Skeletal muscle satellite cell (primary cell): ENCODE data around the gene ANKRD34C.
"Not testable (repeated sequence)": the region's sequence is repeated elsewhere in the genome, so short reads cannot be mapped to it uniquely, and the experiment has no call there.

Source experiments
- H3K27me3 ChIP-seq: 2 replicates; pipeline ENCODE4 v1.7.0; 2013; ENCODE audit warnings: low read length; ENCODE audit not compliant: control insufficient read depth, insufficient read depth
- H3K36me3 ChIP-seq: 2 replicates; pipeline ENCODE4 v1.7.0; 2013; ENCODE audit warnings: mild to moderate bottlenecking, control low read depth, low read length; ENCODE audit not compliant: insufficient read depth
- H3K4me1 ChIP-seq: 2 replicates; pipeline ENCODE4 v1.7.0; 2013; ENCODE audit warnings: low read length; ENCODE audit not compliant: control insufficient read depth, insufficient read depth
- H3K4me2 ChIP-seq: 2 replicates; pipeline ENCODE4 v1.7.0; 2013; ENCODE audit warnings: mild to moderate bottlenecking, low read length
- H3K4me3 ChIP-seq: 2 replicates; pipeline ENCODE4 v1.7.0; 2013; ENCODE audit warnings: low read length
- H3K9ac ChIP-seq: 2 replicates; pipeline ENCODE4 v1.7.0; 2013; ENCODE audit warnings: mild to moderate bottlenecking, low read depth, low read length, moderate library complexity
- H3K9me3 ChIP-seq: replicated peaks from 2 replicates; pipeline ENCODE4 v1.7.0; 2013; ENCODE audit warnings: mild to moderate bottlenecking, control low read depth, low read length

ANKRD34C gene

DNA sequence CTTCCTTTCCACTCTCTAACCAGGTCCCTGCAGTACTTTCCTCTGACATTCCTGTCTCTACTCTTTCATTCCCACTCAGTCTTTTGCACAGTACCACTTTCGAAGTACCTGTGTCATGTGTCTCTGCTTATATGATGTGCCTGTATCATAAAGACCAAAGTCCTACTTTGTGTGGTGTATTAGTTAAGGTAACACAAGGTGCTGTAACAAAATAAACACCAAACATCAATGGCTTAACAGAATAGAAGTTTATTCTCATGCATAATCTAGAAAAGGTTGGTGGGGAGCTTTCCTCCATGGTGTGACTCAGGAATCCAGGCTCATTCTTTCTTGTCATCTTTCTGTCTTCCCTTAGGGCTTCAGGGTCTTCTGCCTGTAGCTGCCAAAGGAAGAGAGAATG lies 31.7 kb downstream of the ANKRD34C start:
- Histone ChIP-seq H3K4me1 (peaks cover 11% of the 10 kb centered on the region), H3K27me3 (peaks cover 5% of the 10 kb centered on the region), H3K36me3 (peaks cover 56% of the 10 kb centered on the region), H3K9ac (no peak overlapping the region), H3K4me2 (no peak overlapping the region), H3K9me3 (no peaks in the 10 kb centered on the region), H3K4me3 (no peak overlapping the region)

DNA sequence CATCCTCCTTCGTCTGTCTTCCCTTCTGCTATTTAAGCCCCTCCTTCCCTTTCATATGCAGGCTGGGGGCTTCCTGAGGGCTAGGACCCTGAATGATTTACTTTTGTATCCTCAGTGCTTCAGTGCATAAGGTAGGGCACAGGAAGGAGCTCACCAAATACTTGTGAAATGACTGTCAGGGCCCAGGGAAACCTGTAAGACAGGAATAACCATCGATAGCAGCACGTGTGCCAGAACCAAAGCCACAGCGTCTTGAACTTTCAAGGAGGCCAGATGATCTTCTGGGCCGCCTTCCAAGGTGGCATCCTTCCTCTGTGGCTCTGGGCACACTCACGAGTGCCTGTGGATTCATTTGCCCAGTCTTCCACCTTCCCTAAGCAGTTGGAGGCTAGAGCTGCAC lies 32.3 kb downstream of the ANKRD34C start:
- Histone ChIP-seq H3K4me3 (no peak overlapping the region), H3K9ac (no peak overlapping the region), H3K27me3 (peaks cover 2% of the 10 kb centered on the region), H3K36me3 (peaks cover 60% of the 10 kb centered on the region), H3K4me1 (peaks cover 11% of the 10 kb centered on the region), H3K4me2 (no peak overlapping the region), H3K9me3 (no peaks in the 10 kb centered on the region)

DNA sequence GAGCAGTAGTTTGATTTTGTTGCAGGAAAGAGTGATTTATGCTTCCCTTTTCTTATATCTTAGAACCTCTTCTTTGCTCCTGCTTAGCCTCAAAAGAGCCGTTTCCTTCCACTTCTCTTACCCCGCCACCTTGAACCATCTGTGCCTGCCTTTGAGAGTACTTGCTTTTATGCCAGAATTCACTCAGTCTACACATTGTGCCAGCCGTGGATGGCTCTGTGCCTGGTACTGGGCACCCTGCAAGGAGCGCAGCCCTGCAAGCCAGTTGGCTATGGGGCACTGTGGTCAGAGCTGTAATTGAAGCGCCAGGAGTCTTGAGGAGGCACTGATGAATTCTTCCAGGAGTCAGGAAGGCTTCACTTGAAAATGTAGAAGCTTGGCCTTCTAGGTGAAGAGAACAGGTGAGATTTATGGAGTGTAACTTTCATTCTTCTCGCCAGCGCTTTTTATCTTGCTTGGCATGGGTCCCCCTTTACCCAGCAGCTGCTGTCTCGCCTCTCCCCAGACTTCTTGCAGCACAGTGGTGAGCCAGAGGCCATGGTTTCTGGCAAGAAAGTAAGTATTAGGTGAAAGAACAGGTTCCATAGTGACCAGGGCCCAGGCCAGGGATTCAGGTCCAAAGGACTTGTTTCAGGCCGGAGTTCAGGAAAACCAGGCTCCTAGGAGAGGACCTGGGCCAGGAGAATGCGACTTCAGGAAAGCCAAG lies 33.3 kb downstream of the ANKRD34C start:
- no peak overlapping the region for H3K9ac ChIP-seq
- peaks cover 11% of the 10 kb centered on the region for H3K4me1 ChIP-seq
- no peaks in the 10 kb centered on the region for H3K27me3 ChIP-seq
- H3K36me3 ChIP-seq: peaks cover 65% of the 10 kb centered on the region
- no peak overlapping the region for H3K4me2 ChIP-seq
- H3K9me3 ChIP-seq: no peaks in the 10 kb centered on the region
- no peak overlapping the region for H3K4me3 ChIP-seq

DNA sequence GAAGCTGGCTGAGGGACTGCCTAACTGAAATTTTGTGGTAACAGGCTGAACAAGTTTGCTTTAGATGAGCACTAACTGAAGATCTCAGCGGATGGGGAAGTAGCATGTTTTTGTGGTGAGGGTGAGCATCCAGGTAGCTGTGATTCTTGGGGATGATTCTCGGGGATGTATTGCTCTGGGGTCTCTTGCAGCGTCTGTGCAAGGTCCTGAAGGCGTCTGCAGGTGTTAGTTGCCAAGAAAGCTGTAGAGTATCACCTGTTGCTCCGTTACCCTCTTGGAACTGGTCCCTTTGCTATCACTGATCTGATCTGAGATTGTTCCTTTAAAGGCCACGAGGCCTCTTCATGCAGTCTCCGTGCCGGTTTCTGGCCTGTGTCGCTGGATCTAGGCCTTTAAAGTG lies 34.3 kb downstream of the ANKRD34C start:
- no peaks in the 10 kb centered on the region for H3K9me3 ChIP-seq
- H3K27me3 ChIP-seq: no peaks in the 10 kb centered on the region

DNA sequence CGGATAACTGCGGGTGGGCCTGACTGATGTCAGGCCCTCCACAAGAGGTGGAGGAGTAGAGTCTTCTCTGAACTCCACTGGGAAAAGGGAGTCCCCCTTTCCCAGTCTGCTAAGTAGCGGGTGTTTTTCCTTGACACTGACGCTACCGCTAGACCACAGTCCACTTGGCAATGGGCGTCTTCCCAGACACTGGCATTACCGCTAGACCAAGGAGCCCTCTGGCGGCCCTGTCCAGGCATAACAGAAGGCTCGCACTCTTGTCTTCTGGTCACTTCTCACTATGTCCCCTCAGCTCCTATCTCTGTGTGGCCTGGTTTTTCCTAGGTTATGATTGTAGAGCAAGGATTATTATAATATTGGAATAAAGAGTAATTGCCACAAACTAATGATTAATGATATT lies 37.5 kb downstream of the ANKRD34C start:
- H3K4me2 ChIP-seq, H3K9ac ChIP-seq, H3K9me3 ChIP-seq, H3K4me1 ChIP-seq, H3K4me3 ChIP-seq, H3K27me3 ChIP-seq: not testable (repeated sequence)
- H3K36me3 ChIP-seq: peaks cover 75% of the 10 kb centered on the region

More for the DNA sequence above, 34.3 kb downstream of the ANKRD34C start:
- H3K36me3 ChIP-seq: peaks cover 74% of the 10 kb centered on the region
- peaks cover 7% of the 10 kb centered on the region for H3K4me1 ChIP-seq
- no peak overlapping the region for H3K9ac ChIP-seq
- no peak overlapping the region for H3K4me2 ChIP-seq
- H3K4me3 ChIP-seq: no peak overlapping the region

DNA sequence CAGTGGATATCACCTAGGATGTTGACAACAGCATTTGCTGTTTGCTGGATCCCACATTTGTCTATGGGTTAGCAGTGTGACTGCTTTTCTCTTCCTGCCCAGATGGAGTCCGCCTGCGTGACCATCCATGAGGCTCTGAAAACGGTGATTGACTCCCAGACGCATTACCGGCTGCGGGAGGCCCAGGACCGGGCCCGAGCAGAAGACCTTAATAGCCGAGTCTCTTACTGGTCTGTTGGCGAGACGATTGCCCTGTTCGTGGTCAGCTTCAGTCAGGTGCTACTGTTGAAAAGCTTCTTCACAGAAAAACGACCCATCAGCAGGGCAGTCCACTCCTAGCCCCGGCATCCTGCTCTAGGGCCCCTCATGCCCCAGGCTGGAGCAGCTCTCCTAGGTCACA lies 39.4 kb downstream of the ANKRD34C start:
- Histone ChIP-seq H3K36me3 (peaks cover 69% of the 10 kb centered on the region), H3K4me1 (no peaks in the 10 kb centered on the region), H3K27me3 (no peaks in the 10 kb centered on the region), H3K9ac (no peak overlapping the region), H3K4me3 (no peak overlapping the region), H3K4me2 (no peak overlapping the region), H3K9me3 (no peaks in the 10 kb centered on the region)

DNA sequence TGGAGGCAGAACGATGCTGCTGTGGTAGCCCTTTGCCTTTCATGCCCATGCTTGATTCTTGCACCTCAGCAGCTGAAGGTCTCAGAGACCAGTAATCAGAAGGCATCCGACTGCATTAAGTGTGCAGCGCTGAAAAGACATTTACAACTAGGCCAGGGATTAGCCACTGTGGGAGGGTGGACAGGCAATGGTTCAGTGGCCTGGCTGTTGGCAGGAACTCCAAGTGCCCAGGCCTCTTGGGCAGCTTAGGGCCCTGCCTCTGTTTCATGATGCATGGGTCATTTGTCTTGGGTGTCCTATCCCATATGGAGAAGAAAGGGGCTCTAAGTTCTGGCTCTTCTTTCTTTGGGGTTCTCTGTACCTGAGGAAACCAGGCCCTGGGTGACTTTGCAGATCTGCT lies 39.8 kb downstream of the ANKRD34C start:
- Histone ChIP-seq H3K4me1 (no peaks in the 10 kb centered on the region), H3K4me2 (no peak overlapping the region), H3K9me3 (no peaks in the 10 kb centered on the region), H3K27me3 (no peaks in the 10 kb centered on the region), H3K36me3 (peaks cover 68% of the 10 kb centered on the region), H3K4me3 (no peak overlapping the region), H3K9ac (no peak overlapping the region)

DNA sequence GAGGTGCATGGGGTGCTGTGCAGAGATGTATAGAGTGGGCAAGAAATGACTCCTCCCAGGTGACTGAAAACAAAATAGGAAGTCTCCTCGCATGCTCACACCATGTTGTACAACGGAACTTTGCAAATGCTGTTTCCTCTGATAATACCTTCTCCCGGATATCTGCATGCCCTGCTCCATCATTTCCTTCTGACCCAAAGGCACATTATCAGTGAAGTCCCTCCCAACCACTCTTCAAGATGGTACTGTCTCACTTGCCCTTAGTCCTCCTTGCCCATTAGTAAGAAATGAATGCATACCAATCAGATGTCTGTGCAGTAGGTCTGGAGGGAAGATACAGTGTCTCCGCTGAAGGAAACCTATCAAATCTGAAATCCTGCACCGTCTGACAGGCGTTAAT lies 40.4 kb downstream of the ANKRD34C start:
- Histone ChIP-seq H3K9ac (no peak overlapping the region), H3K27me3 (no peaks in the 10 kb centered on the region), H3K4me1 (no peaks in the 10 kb centered on the region), H3K36me3 (peaks cover 64% of the 10 kb centered on the region), H3K4me2 (no peak overlapping the region), H3K9me3 (no peaks in the 10 kb centered on the region), H3K4me3 (no peak overlapping the region)

DNA sequence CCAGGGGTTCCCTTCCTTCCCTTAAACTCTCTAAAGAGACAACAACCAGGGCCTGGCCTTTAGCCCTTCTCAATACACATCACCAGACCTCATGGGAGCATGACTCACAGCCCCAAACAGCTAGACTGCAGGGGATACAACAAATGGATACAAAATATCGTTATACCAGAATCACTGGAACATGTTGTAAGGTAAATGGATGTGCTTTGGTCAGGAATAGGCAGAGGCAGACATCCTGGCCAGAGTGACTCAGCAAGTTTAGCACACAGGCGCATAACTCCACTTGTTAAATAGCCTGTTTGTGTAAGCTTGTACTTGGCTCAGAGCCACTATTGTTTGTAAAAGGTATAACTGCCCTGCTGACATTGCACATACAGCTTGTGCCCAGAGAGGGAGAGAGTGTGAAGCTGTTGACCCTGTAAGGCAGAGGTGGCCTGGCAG lies 46.7 kb downstream of the ANKRD34C start:
- Histone ChIP-seq H3K27me3 (no peaks in the 10 kb centered on the region), H3K9me3 (no peaks in the 10 kb centered on the region), H3K36me3 (peaks cover 21% of the 10 kb centered on the region), H3K4me1 (peaks cover 12% of the 10 kb centered on the region), H3K9ac (no peak overlapping the region), H3K4me2 (no peak overlapping the region), H3K4me3 (no peak overlapping the region)
